Measurements from ENCODE around the gene ARID1B. TPM values are rescaled to one million over a fixed set of nuclear protein-coding genes. Genes with fewer than 3 reads are reported as not detected.

Gene ARID1B
- total RNA-seq, 2 donors from 2014 or later, result 43.9 to 44.6 TPM

- Histone ChIP-seq H3K4me3 (no peak overlapping the region), H3K36me3 (no peaks in the 10 kb centered on the region), H3K4me1 (peaks cover 0 to 53% of the 10 kb centered on the region in 2 donors), H3K27ac (no peak overlapping the region), H3K9me3 (no peaks in the 10 kb centered on the region), H3K27me3 (no peaks in the 10 kb centered on the region)
- TF ChIP-seq, protein P1, sequence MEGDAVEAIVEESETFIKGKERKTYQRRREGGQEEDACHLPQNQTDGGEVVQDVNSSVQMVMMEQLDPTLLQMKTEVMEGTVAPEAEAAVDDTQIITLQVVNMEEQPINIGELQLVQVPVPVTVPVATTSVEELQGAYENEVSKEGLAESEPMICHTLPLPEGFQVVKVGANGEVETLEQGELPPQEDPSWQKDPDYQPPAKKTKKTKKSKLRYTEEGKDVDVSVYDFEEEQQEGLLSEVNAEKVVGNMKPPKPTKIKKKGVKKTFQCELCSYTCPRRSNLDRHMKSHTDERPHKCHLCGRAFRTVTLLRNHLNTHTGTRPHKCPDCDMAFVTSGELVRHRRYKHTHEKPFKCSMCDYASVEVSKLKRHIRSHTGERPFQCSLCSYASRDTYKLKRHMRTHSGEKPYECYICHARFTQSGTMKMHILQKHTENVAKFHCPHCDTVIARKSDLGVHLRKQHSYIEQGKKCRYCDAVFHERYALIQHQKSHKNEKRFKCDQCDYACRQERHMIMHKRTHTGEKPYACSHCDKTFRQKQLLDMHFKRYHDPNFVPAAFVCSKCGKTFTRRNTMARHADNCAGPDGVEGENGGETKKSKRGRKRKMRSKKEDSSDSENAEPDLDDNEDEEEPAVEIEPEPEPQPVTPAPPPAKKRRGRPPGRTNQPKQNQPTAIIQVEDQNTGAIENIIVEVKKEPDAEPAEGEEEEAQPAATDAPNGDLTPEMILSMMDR (IDR thresholded peaks at IDR 0.05), result no peak
- no peak for DNase-seq (ENCODE audit: low spot score)
These were observed 292.4 kb downstream of the ARID1B start for GRCh38 chr6:157069585-157069984.

GRCh38 chr6:157070403-157071107, 293.4 kb downstream of the ARID1B start:
- TF ChIP-seq, protein P1 (IDR thresholded peaks at IDR 0.05), result no peak
- no peak overlapping the region for H3K4me3 ChIP-seq
- H3K9me3 ChIP-seq, result no peaks in the 10 kb centered on the region
- no peak overlapping the region for H3K27ac ChIP-seq
- H3K4me1 ChIP-seq, result peaks cover 0 to 53% of the 10 kb centered on the region in 2 donors
- H3K27me3 ChIP-seq, result no peaks in the 10 kb centered on the region
- DNase-seq (ENCODE audit: low spot score), result no peak
- H3K36me3 ChIP-seq, result no peaks in the 10 kb centered on the region

DNA sequence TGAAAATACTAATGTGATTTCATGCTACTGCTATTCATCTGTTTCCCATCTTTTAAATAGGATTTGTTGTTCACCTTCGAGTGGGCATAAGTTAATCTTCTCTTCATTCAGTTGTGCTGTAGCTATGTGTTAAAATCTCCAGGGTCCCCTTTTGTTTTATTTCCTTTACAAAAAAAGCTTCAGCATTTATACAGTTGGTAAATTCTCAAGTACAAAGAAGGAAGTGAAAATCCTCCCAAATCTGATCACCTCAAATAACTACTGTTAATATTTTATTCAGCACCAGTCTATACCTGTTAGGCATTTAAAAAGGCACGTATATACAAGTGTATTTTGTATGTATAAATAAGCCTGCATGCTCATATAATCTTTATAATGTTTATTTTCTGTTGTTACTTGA, 294.9 kb downstream of the ARID1B start:
- H3K9me3 ChIP-seq, result no peaks in the 10 kb centered on the region
- DNase-seq (ENCODE audit: low spot score), result no peak
- no peaks in the 10 kb centered on the region for H3K27me3 ChIP-seq
- H3K4me1 ChIP-seq, result peaks cover 0 to 54% of the 10 kb centered on the region in 2 donors
- H3K36me3 ChIP-seq, result no peaks in the 10 kb centered on the region
- H3K27ac ChIP-seq, result no peak overlapping the region
- TF ChIP-seq, protein P1 (IDR thresholded peaks at IDR 0.05), result no peak
- H3K4me3 ChIP-seq, result no peak overlapping the region

DNA sequence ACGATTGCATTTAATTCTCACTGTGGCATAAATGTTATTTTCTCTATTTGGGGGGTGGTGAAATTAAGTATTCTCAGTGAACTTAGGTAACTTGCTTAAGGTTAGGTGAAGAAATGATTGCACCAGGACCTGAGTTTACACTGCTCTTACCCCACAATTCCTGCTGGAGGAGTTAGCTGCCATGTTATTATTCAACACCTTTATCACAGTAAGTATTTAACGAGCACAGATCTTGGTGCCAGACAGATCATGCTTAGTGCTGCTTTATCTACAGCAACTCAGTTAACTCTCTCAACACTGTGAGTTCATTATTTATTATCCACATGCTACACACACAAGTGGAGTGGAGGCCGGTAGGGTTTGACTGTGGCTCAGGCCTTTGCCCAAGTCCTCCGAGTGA, 296.4 kb downstream of the ARID1B start:
- DNase-seq (ENCODE audit: low spot score), result no peak
- no peak overlapping the region for H3K4me3 ChIP-seq
- TF ChIP-seq, protein P1 (IDR thresholded peaks at IDR 0.05), result no peak
- H3K9me3 ChIP-seq, result no peaks in the 10 kb centered on the region
- H3K4me1 ChIP-seq, result peaks cover 0 to 50% of the 10 kb centered on the region in 2 donors
- H3K36me3 ChIP-seq, result no peaks in the 10 kb centered on the region
- no peaks in the 10 kb centered on the region for H3K27me3 ChIP-seq
- H3K27ac ChIP-seq, result no peak overlapping the region

GRCh38 chr6:157074969-157075368, 297.8 kb downstream of the ARID1B start:
- TF ChIP-seq, protein P1 (IDR thresholded peaks at IDR 0.05), result no peak
- Histone ChIP-seq H3K9me3 (no peaks in the 10 kb centered on the region), H3K27ac (no peak overlapping the region), H3K36me3 (no peaks in the 10 kb centered on the region), H3K27me3 (no peaks in the 10 kb centered on the region), H3K4me3 (no peak overlapping the region), H3K4me1 (peaks cover 0 to 46% of the 10 kb centered on the region in 2 donors)
- no peak for DNase-seq (ENCODE audit: low spot score)
